GM23338 (cell line): ENCODE results near the gene RPS6KB1. TPM values are rescaled to one million over a fixed set of nuclear protein-coding genes. Genes with fewer than 3 reads are reported as not detected.
A peak's percentile ranks its signal among the peaks of the same experiment; 100 is the strongest.

Experiments
- ATAC-seq: fragments of 200-7000 bp; cut with Tn5 transposase; 3 replicates; pipeline ENCODE4 v1.9.1; 2020
- DNase-seq: peaks from one replicate; pipeline ENCODE4 v3.0.0-alpha.2; 2015; ENCODE audit warnings: low spot score
- H2AFZ ChIP-seq: fragments of 200-600 bp; sonication (generic); 2 replicates; pipeline ENCODE4 v1.8.0; 2016; ENCODE audit warnings: antibody characterized with exemption, mild to moderate bottlenecking, moderate library complexity
- H3F3A ChIP-seq: fragments of 200-600 bp; sonication (generic); replicated peaks from 2 replicates; pipeline ENCODE4 v1.8.0; 2017; ENCODE audit warnings: antibody characterized with exemption, mixed run types, low read depth
- H3K27ac ChIP-seq: fragments of 200-600 bp; sonication (generic); 2 replicates; pipeline ENCODE4 v1.6.1; 2016; ENCODE audit warnings: low read depth
- H3K27me3 ChIP-seq: fragments of 200-600 bp; sonication (generic); 2 replicates; pipeline ENCODE4 v1.8.0; 2016; ENCODE audit warnings: mild to moderate bottlenecking, mixed run types, moderate library complexity; ENCODE audit not compliant: insufficient read depth
- H3K36me3 ChIP-seq: fragments of 200-600 bp; sonication (generic); 2 replicates; pipeline ENCODE4 v1.8.0; 2016; ENCODE audit warnings: mild to moderate bottlenecking; ENCODE audit not compliant: insufficient read depth
- H3K4me1 ChIP-seq: fragments of 200-600 bp; sonication (generic); 2 replicates; pipeline ENCODE4 v1.8.0; 2016; ENCODE audit warnings: mild to moderate bottlenecking, moderate library complexity; ENCODE audit not compliant: insufficient read depth
- H3K4me2 ChIP-seq: fragments of 200-600 bp; sonication (generic); 2 replicates; pipeline ENCODE4 v1.7.1; 2017; ENCODE audit warnings: mixed run types
- H3K4me3 ChIP-seq: fragments of 200-600 bp; sonication (generic); 2 replicates; pipeline ENCODE4 v1.6.1; 2016; ENCODE audit warnings: mixed run types
- H3K79me2 ChIP-seq: fragments of 200-600 bp; sonication (generic); replicated peaks from 2 replicates; pipeline ENCODE4 v1.8.0; 2017; ENCODE audit warnings: mild to moderate bottlenecking; ENCODE audit not compliant: insufficient read depth
- H3K9me2 ChIP-seq: fragments of 200-600 bp; sonication (generic); 2 replicates; pipeline ENCODE4 v1.8.0; 2017; ENCODE audit not compliant: insufficient read depth
- H4K20me1 ChIP-seq: fragments of 200-600 bp; sonication (generic); replicated peaks from 2 replicates; pipeline ENCODE4 v1.8.0; 2017; ENCODE audit warnings: mild to moderate bottlenecking; ENCODE audit not compliant: insufficient read depth
- H3K27ac Mint-ChIP-seq: 2 replicates; pipeline ENCODE4 v1.8.0; 2020; ENCODE audit warnings: inconsistent platforms, mild to moderate bottlenecking, moderate library complexity, mixed read lengths
- H3K27me3 Mint-ChIP-seq: 3 replicates; pipeline ENCODE4 v1.8.0; 2022; ENCODE audit warnings: low read depth, mild to moderate bottlenecking, moderate library complexity, mixed read lengths, inconsistent platforms; ENCODE audit not compliant: insufficient read depth, poor library complexity
- H3K36me3 Mint-ChIP-seq: 3 replicates; pipeline ENCODE4 v1.8.0; 2021; ENCODE audit warnings: low read depth, mild to moderate bottlenecking, inconsistent platforms, moderate library complexity, mixed read lengths
- H3K4me1 Mint-ChIP-seq: 3 replicates; pipeline ENCODE4 v1.8.0; 2020; ENCODE audit warnings: mild to moderate bottlenecking, inconsistent platforms, mixed read lengths
- H3K4me3 Mint-ChIP-seq: 3 replicates; pipeline ENCODE4 v1.8.0; 2021; ENCODE audit warnings: moderate library complexity, mild to moderate bottlenecking, inconsistent platforms, mixed read lengths
- H3K9me3 Mint-ChIP-seq: 3 replicates; pipeline ENCODE4 v1.8.0; 2020; ENCODE audit warnings: moderate library complexity, mild to moderate bottlenecking, inconsistent platforms, mixed read lengths
- CREB1 ChIP-seq: fragments of 250-450 bp; sonication (Bioruptor Pico); IDR thresholded peaks from 2 replicates; pipeline ENCODE4 v1.5.0; 2020; ENCODE audit warnings: low read depth, mild to moderate bottlenecking, moderate library complexity
- CTCF ChIP-seq, 2 experiments: fragments of 200-600 bp in 1 of 2; sonication (generic) in 1 of 2; conservative IDR thresholded peaks; 2 replicates each; pipeline versions ENCODE4 v1.5.1 to v1.6.1; 2016 to 2017; ENCODE audit warnings: antibody characterized with exemption in 2 of 2, low read depth in 2 of 2, mild to moderate bottlenecking in 2 of 2, moderate library complexity in 1 of 2
- ETS1 ChIP-seq: IDR thresholded peaks from 2 replicates; pipeline ENCODE4 v1.6.1; 2016; ENCODE audit warnings: antibody characterized with exemption
- EZH2phosphoT487 ChIP-seq: fragments of 200-600 bp; sonication (generic); IDR thresholded peaks from one replicate; pipeline ENCODE4 v1.8.1; 2018; ENCODE audit warnings: antibody characterized with exemption; ENCODE audit not compliant: unreplicated experiment
- JUNB ChIP-seq: IDR thresholded peaks from one replicate; pipeline ENCODE4 v1.6.1; 2016; ENCODE audit warnings: antibody characterized with exemption; ENCODE audit not compliant: unreplicated experiment
- NANOG ChIP-seq: IDR thresholded peaks from 2 replicates; pipeline ENCODE4 v1.6.1; 2016; ENCODE audit warnings: antibody characterized with exemption, borderline replicate concordance
- REST ChIP-seq: IDR thresholded peaks from one replicate; pipeline ENCODE4 v1.6.1; 2018; ENCODE audit warnings: antibody characterized with exemption; ENCODE audit not compliant: unreplicated experiment
- STAT1 ChIP-seq: IDR thresholded peaks from one replicate; pipeline ENCODE4 v1.6.1; 2016; ENCODE audit warnings: antibody characterized with exemption; ENCODE audit not compliant: unreplicated experiment
- ZNF114 ChIP-seq: fragments of 250-450 bp; sonication (Bioruptor Pico); IDR thresholded peaks from 2 replicates; pipeline ENCODE4 v1.5.0; 2020; ENCODE audit warnings: mild to moderate bottlenecking, moderate library complexity
- ZNF331 ChIP-seq: fragments of 250-450 bp; sonication (Bioruptor Pico); IDR thresholded peaks from 2 replicates; pipeline ENCODE4 v1.5.0; 2020; ENCODE audit warnings: low read depth, mild to moderate bottlenecking, moderate library complexity
- polyA plus RNA-seq: library from polyadenylated mRNA; unstranded; fragments of >200 nt; fragmentation: Nextera tagmentation; extraction: Ambion mirVana; gene quantifications from 2 replicates; pipeline ENCODE4 v1.2.1, GENCODE V29; 2016
- total RNA-seq: library from RNA; depleted of rRNA; stranded (reverse); fragments of >200 nt; shearing (Covaris generic); gene quantifications from 2 replicates; pipeline ENCODE4 v1.2.3, GENCODE V29; 2014

RPS6KB1 gene
- total and polyA plus RNA-seq, 2 experiments from 2014 or later, result 19.5 to 21.7 TPM

GRCh38 chr17:59962739-59963318 is 69.9 kb downstream of the RPS6KB1 start (continued):
- TF ChIP-seq CTCF (conservative IDR thresholded peaks at IDR 0.05; ENCODE audit: low read depth in 2 of 2) (no peak), NANOG (no peak), STAT1 (no peak), CREB1 (no peak), ZNF331 (CRISPR knock-in tag) (no peak), REST (no peak), ETS1 (no peak)

GRCh38 chr17:59963738-59964481 is 71.0 kb downstream of the RPS6KB1 start:
- peak overlapping the region; percentile 93 for H3K4me2 ChIP-seq
- peaks cover 6% of the 10 kb centered on the region; the same call in 2 of the 3 replicates for H3K4me1 Mint-ChIP-seq
- H3F3A ChIP-seq, result peaks cover 7% of the 10 kb centered on the region; the same call in 1 of the 2 replicates
- ATAC-seq, result peak; percentile 27
- no peaks in the 10 kb centered on the region for H3K36me3 Mint-ChIP-seq
- no peaks in the 10 kb centered on the region for H3K9me2 ChIP-seq
- no peaks in the 10 kb centered on the region; the same call in 2 of the 3 replicates for H3K9me3 Mint-ChIP-seq
- no peak overlapping the region for H3K27ac Mint-ChIP-seq
- H3K27me3 ChIP-seq, result peaks cover 20% of the 10 kb centered on the region
- no peaks in the 10 kb centered on the region for H3K36me3 ChIP-seq
- DNase-seq, result peak; percentile 6
- H3K4me1 ChIP-seq, result no peaks in the 10 kb centered on the region
- H3K27ac ChIP-seq, result no peak overlapping the region
- H3K4me3 ChIP-seq, result peak overlapping the region; percentile 95
- no peaks in the 10 kb centered on the region for H3K79me2 ChIP-seq
- H4K20me1 ChIP-seq, result no peaks in the 10 kb centered on the region
- H3K27me3 Mint-ChIP-seq, result peaks cover 15% of the 10 kb centered on the region
- peak overlapping the region; percentile 79 for H3K4me3 Mint-ChIP-seq
- H2AFZ ChIP-seq, result peak overlapping the region; percentile 100
- TF ChIP-seq REST (no peak), NANOG (no peak), CREB1 (no peak), EZH2phosphoT487 (no peak), ZNF114 (no peak), JUNB (no peak), CTCF (conservative IDR thresholded peaks at IDR 0.05; ENCODE audit: low read depth in 2 of 2) (no peak), STAT1 (no peak)
